ENCODE measurements around the gene SV2A.
"Not testable (repeated sequence)": the region's sequence is repeated elsewhere in the genome, so short reads cannot be mapped to it uniquely, and the experiment has no call there.

Gene SV2A

DNA sequence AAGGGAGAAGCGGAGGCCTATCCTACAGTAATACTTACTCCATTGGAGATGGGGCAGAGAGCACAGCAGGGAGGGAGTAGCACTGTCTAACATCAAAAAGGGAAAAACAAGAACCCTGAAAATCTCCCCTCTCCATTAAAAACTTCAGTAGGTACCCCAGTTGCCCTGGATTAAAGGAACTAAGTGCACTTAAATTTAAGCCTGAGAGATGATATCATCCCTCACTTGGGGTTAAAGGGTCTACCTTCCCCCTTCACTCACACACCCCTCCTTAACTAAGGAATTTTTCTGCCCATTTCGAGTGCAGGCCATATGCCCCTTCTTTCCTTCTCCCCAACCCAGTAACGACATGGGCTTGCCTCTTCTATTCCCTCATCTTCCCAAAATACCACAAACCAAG is 22.8 kb upstream of the SV2A start:
- H3K27me3 ChIP-seq (ENCODE audit: control insufficient read depth in 1 of 2, insufficient read depth in 2 of 2, low read length in 2 of 2), result no peaks in the 10 kb centered on the region
- H3K9ac ChIP-seq (ENCODE audit: low read length), result no peak overlapping the region
- H3K4me1 ChIP-seq (ENCODE audit: insufficient read depth, low read length), result peaks cover 35% of the 10 kb centered on the region
- no peaks in the 10 kb centered on the region for H3K9me3 ChIP-seq (ENCODE audit: low read length)
- H3K27ac ChIP-seq (ENCODE audit: low read depth, low read length), result peak overlapping the region; percentile 52
- no peak overlapping the region for H3K4me3 ChIP-seq (ENCODE audit: low read depth in 1 of 2, low read length in 2 of 2)
- peaks cover 20% of the 10 kb centered on the region for H3K36me3 ChIP-seq (ENCODE audit: insufficient read depth, low read length)

DNA sequence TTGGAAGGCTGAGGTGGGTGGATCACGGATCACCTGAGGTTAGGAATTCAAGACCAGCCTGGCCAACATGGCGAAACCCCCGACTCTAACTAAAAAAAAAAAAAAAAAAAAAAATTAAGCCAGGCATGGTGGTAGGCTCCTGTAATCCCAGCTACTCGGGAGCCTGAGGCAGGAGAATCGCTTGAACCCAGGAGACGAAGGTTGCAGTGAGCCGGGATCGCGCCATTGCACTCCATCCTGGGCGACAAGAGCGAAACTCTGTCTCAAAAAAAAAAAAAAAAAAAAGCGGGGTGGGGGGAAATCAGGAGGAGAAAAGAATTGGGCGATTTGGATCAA is 21.0 kb upstream of the SV2A start:
- H3K9ac ChIP-seq (ENCODE audit: low read length); H3K9me3 ChIP-seq (ENCODE audit: low read length); H3K27me3 ChIP-seq (ENCODE audit: control insufficient read depth in 1 of 2, insufficient read depth in 2 of 2, low read length in 2 of 2): not testable (repeated sequence)
- peak overlapping the region; percentile 65 for H3K27ac ChIP-seq (ENCODE audit: low read depth, low read length)
- H3K4me3 ChIP-seq (ENCODE audit: low read depth in 1 of 2, low read length in 2 of 2), result peak overlapping the region in 1 of 2 donors; percentile 48
- H3K36me3 ChIP-seq (ENCODE audit: insufficient read depth, low read length), result peaks cover 14% of the 10 kb centered on the region
- H3K4me1 ChIP-seq (ENCODE audit: insufficient read depth, low read length), result peaks cover 38% of the 10 kb centered on the region

DNA sequence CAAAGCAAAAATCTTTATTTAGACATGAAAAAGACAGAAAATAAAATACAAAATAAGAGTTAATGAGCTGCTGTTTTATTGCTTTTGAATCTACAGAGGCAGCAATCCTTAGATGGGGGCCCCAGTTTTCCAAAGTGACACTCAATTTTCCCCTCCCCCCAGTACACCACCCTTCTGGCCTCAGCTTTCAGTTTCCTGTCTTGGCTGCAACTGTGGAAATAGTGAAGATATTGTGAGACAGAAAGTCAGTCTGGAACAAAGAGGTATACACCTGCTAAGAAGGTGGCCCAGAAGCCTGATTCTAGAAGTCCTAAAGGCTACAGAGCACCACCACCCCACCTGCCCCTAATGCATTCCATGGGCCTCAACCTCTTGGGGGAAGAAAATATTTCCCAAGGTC is 20.1 kb upstream of the SV2A start:
- no peaks in the 10 kb centered on the region for H3K9me3 ChIP-seq (ENCODE audit: low read length)
- H3K27ac ChIP-seq (ENCODE audit: low read depth, low read length), result peak overlapping the region; percentile 61
- peaks cover 38% of the 10 kb centered on the region for H3K4me1 ChIP-seq (ENCODE audit: insufficient read depth, low read length)
- H3K27me3 ChIP-seq (ENCODE audit: control insufficient read depth in 1 of 2, insufficient read depth in 2 of 2, low read length in 2 of 2), result no peaks in the 10 kb centered on the region
- peaks cover 16% of the 10 kb centered on the region for H3K36me3 ChIP-seq (ENCODE audit: insufficient read depth, low read length)
- no peak overlapping the region for H3K9ac ChIP-seq (ENCODE audit: low read length)
- no peak overlapping the region for H3K4me3 ChIP-seq (ENCODE audit: low read depth in 1 of 2, low read length in 2 of 2)

DNA sequence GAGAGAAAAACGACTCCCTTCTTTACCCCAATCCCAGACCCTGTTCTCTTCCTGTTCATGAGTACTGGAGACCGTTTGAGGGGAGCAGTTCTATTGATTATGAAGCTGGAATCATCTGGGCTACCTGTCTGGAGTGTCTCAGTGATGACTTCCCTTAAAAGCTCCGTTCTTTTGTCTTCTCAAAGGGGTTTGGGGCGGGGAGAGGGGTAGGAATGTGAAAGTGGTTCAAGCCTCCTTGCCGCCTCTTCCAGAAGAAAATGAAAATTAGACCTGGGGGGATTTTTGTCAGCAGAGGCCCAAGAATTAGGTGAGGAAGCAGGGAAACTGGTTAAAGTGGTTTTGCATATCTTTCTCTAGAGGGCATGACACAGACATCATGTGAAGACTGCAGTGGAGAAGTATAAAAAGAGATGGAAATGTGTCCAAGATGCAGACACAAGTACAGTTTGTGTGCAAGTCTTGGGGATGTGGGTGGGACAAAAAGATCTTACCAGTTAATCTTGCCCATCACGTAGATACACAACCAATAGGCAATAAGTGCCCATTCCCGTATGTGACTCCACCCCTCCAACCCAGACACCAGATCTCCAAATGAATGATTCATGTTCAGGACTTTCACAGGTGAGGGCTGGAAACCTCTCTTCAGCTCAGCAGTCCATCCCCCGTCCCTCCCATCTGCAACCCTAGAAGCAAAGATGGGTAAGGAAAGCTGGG is 19.5 kb upstream of the SV2A start:
- peaks cover 38% of the 10 kb centered on the region for H3K4me1 ChIP-seq (ENCODE audit: insufficient read depth, low read length)
- peak overlapping the region; percentile 61 for H3K27ac ChIP-seq (ENCODE audit: low read depth, low read length)
- H3K36me3 ChIP-seq (ENCODE audit: insufficient read depth, low read length), result peaks cover 19% of the 10 kb centered on the region
- peak overlapping the region; percentile 72 to 91 for H3K4me3 ChIP-seq (ENCODE audit: low read depth in 1 of 2, low read length in 2 of 2)
- peak overlapping the region; percentile 75 for H3K9ac ChIP-seq (ENCODE audit: low read length)
- H3K9me3 ChIP-seq (ENCODE audit: low read length), result no peaks in the 10 kb centered on the region
- H3K27me3 ChIP-seq (ENCODE audit: control insufficient read depth in 1 of 2, insufficient read depth in 2 of 2, low read length in 2 of 2), result no peaks in the 10 kb centered on the region

DNA sequence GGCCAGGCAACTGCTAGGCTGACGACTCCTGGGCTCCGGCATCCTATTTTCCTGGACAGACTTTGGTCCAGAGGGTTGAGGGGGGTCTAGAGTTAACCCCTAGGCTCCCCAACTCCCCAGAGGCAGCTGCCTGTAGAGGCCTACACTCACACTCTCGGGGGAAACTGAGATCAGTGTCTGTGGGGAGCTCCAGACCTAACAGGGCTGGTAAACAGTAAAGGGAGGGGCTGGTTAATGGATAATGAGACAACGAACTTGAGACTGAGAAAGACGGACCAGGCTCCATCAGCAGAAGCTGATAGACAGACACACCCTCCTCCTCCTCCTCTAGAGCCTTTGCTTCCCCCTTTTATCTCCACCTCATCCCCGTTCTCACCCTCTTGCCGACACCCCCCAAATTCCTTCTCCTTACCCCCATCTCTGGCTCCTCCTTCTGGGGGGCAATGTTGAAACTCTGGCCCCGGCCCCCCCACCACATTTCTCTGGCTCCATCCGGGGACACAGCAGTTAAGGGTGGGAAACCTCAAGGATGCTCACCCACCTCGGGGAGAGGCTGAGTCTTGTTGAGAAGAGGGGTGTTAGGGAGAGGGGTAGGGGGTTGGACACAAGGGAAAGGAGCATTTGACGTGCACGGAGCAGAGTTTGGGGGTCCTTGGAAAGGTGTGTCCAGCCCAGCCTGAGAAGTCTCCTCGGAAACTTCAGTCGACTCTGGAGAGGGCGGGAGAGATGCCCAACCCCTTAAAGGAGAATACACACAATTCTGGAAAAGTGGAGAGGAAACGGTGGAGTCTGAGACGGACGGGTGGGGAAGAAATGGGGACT is 18.7 kb upstream of the SV2A start, which contains the start of gene MTMR11:
MTMR11 (minus strand) TSS at position 710 of the 822 bp plus-strand sequence; CDS start at position 478, 232 bp downstream.
- Histone ChIP-seq H3K4me3 (ENCODE audit: low read depth in 1 of 2, low read length in 2 of 2) (peak within 1 kb of the TSS; percentile 72 to 91), H3K27me3 (ENCODE audit: control insufficient read depth in 1 of 2, insufficient read depth in 2 of 2, low read length in 2 of 2) (no peaks in the 10 kb centered on the region), H3K9ac (ENCODE audit: low read length) (peak within 1 kb of the TSS; percentile 75), H3K36me3 (ENCODE audit: insufficient read depth, low read length) (peaks cover 26% of the 10 kb centered on the region), H3K4me1 (ENCODE audit: insufficient read depth, low read length) (peaks cover 38% of the 10 kb centered on the region), H3K27ac (ENCODE audit: low read depth, low read length) (peak within 1 kb of the TSS; percentile 61), H3K9me3 (ENCODE audit: low read length) (no peaks in the 10 kb centered on the region)

DNA sequence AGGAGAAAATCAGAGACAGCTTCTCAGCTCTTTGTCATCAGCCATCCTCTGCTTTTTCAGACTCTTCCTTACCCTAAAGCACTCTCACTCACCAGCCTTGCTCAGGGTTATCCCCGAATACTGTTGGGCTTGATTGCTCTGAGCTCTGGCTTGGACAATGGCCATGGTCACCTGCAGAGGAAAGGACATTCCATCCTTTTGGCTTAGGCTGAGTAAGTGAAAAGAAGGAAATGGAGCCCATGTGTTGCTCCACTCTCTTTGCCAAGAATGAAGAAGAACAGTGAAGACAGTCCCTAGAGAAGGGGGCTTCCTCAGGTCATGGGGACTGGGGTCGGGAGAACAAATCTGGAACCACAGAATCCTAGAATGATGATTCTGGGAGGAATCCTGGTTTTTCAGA is 16.7 kb upstream of the SV2A start:
- Histone ChIP-seq H3K36me3 (ENCODE audit: insufficient read depth, low read length) (peaks cover 46% of the 10 kb centered on the region), H3K9me3 (ENCODE audit: low read length) (no peaks in the 10 kb centered on the region), H3K4me1 (ENCODE audit: insufficient read depth, low read length) (peaks cover 33% of the 10 kb centered on the region), H3K9ac (ENCODE audit: low read length) (no peak overlapping the region), H3K4me3 (ENCODE audit: low read depth in 1 of 2, low read length in 2 of 2) (no peak overlapping the region), H3K27me3 (ENCODE audit: control insufficient read depth in 1 of 2, insufficient read depth in 2 of 2, low read length in 2 of 2) (no peaks in the 10 kb centered on the region), H3K27ac (ENCODE audit: low read depth, low read length) (no peak overlapping the region)

DNA sequence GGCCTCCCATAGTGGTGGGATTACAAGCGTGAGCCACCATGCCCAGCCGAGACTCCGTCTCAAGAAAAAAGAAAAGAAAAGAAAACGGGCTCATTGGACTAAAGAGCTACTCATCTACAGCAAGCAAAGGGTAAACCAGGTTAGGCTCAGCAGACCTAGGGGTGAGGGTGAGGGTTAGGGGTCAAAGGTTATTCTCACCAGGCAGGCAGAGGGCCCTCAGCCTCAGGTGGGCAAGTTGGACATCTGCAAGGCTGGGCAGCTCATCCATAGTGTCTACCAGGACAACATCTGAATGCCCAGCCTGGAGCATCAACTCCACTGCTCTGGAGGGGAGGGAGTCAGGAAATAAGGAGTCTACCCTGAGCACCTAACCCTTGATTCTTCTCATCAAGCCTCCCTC is 15.6 kb upstream of the SV2A start:
- no peaks in the 10 kb centered on the region for H3K27me3 ChIP-seq (ENCODE audit: control insufficient read depth in 1 of 2, insufficient read depth in 2 of 2, low read length in 2 of 2)
- H3K36me3 ChIP-seq (ENCODE audit: insufficient read depth, low read length), result peaks cover 51% of the 10 kb centered on the region
- no peak overlapping the region for H3K9ac ChIP-seq (ENCODE audit: low read length)
- H3K4me3 ChIP-seq (ENCODE audit: low read depth in 1 of 2, low read length in 2 of 2), result no peak overlapping the region
- peaks cover 31% of the 10 kb centered on the region for H3K4me1 ChIP-seq (ENCODE audit: insufficient read depth, low read length)
- no peaks in the 10 kb centered on the region for H3K9me3 ChIP-seq (ENCODE audit: low read length)
- H3K27ac ChIP-seq (ENCODE audit: low read depth, low read length), result no peak overlapping the region

DNA sequence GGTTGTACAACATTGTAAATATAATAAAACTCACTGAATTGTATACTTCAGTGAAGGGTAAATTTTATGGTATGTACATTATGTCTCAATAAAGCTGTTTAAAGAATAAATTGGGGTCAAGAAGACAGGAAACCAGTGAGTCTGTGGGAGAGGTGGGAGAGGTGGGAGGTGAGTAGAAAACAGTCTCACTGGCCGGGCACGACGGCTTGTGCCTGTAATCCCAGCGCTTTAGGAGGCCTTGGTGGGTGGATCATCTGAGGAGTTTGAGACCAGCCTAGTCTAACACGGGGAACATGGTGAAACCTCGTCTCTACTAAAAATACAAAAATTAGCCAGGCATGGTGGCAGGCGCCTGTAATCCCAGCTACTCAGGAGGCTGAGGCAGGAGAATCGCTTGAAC is 14.8 kb upstream of the SV2A start:
- Histone ChIP-seq H3K27me3 (ENCODE audit: control insufficient read depth in 1 of 2, insufficient read depth in 2 of 2, low read length in 2 of 2) (no peaks in the 10 kb centered on the region), H3K27ac (ENCODE audit: low read depth, low read length) (no peak overlapping the region), H3K9ac (ENCODE audit: low read length) (no peak overlapping the region), H3K36me3 (ENCODE audit: insufficient read depth, low read length) (peaks cover 51% of the 10 kb centered on the region), H3K9me3 (ENCODE audit: low read length) (no peaks in the 10 kb centered on the region), H3K4me1 (ENCODE audit: insufficient read depth, low read length) (peaks cover 24% of the 10 kb centered on the region), H3K4me3 (ENCODE audit: low read depth in 1 of 2, low read length in 2 of 2) (no peak overlapping the region)

DNA sequence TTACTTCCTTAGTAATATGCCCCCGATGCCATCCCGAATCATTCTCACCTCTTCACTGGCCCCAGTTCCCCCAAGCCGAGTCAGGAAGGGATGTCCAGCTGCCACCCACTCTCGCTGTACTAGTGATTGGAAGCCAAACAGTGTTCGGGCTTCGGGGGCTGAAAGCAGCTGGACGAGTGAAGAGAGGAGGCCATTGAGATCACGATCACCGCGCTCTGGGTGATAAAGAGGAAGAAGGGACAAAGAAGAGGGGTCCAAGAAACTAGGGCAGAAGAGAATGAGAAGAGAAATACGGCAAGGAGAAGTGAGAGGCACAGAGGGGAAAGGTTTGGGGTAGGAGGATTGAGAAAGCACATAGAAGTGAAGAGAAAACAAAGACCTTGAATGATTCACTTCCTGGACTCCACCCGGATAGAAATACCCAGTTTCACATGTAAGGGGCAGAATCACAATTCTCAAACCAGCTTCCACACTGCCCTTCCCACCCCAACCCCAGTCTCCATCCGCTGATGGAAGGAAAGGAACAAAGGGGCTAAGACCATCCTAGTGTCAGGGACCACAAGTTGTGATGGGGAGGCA is 13.7 kb upstream of the SV2A start:
- Histone ChIP-seq H3K4me3 (ENCODE audit: low read depth in 1 of 2, low read length in 2 of 2) (no peak overlapping the region), H3K27ac (ENCODE audit: low read depth, low read length) (no peak overlapping the region), H3K36me3 (ENCODE audit: insufficient read depth, low read length) (peaks cover 52% of the 10 kb centered on the region), H3K9ac (ENCODE audit: low read length) (no peak overlapping the region), H3K27me3 (ENCODE audit: control insufficient read depth in 1 of 2, insufficient read depth in 2 of 2, low read length in 2 of 2) (no peaks in the 10 kb centered on the region), H3K9me3 (ENCODE audit: low read length) (no peaks in the 10 kb centered on the region), H3K4me1 (ENCODE audit: insufficient read depth, low read length) (peaks cover 26% of the 10 kb centered on the region)

DNA sequence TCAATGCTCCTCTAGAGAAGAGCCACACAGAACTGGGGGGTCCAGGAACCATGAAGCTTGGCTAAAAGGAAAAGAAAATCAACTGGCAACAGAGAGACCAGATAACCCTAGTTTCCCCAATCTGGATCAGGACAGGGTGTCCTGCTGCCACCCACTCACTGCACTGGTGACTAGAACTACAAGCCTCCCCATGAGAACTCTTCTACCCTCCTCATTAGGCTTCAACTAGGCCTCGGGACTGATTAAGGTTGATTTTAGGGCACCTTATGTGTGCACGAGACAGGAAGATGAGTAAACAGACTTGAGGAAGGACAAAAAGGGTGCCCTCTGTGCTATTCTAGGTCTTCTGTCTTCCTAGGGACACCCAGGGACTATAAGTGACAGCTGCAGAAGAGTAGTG is 12.2 kb upstream of the SV2A start:
- H3K36me3 ChIP-seq (ENCODE audit: insufficient read depth, low read length), result peaks cover 66% of the 10 kb centered on the region
- peaks cover 28% of the 10 kb centered on the region for H3K4me1 ChIP-seq (ENCODE audit: insufficient read depth, low read length)
- H3K9ac ChIP-seq (ENCODE audit: low read length), result no peak overlapping the region
- H3K27ac ChIP-seq (ENCODE audit: low read depth, low read length), result no peak overlapping the region
- H3K27me3 ChIP-seq (ENCODE audit: control insufficient read depth in 1 of 2, insufficient read depth in 2 of 2, low read length in 2 of 2), result no peaks in the 10 kb centered on the region
- H3K9me3 ChIP-seq (ENCODE audit: low read length), result no peaks in the 10 kb centered on the region
- no peak overlapping the region for H3K4me3 ChIP-seq (ENCODE audit: low read depth in 1 of 2, low read length in 2 of 2)

DNA sequence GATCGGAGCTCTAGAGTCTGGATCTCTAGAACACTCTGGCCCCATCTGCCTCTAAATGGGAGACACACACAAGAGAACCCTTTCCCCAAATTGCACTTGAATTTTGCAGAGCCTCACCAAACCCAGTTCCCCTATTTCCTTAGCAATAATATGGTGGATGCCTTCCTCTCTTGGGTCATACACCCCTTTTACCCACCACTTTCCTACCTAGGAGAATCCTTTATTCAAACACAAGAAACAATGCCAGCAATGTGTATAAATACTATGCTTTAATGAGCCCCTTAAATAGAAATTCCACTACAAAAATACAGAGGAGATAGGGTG is 10.7 kb upstream of the SV2A start:
- H3K4me3 ChIP-seq (ENCODE audit: low read depth in 1 of 2, low read length in 2 of 2), result peak overlapping the region; percentile 87 to 97
- H3K27me3 ChIP-seq (ENCODE audit: control insufficient read depth in 1 of 2, insufficient read depth in 2 of 2, low read length in 2 of 2), result no peaks in the 10 kb centered on the region
- H3K9me3 ChIP-seq (ENCODE audit: low read length), result no peaks in the 10 kb centered on the region
- peaks cover 68% of the 10 kb centered on the region for H3K36me3 ChIP-seq (ENCODE audit: insufficient read depth, low read length)
- H3K27ac ChIP-seq (ENCODE audit: low read depth, low read length), result peak overlapping the region; percentile 87
- H3K9ac ChIP-seq (ENCODE audit: low read length), result peak overlapping the region; percentile 76
- peaks cover 32% of the 10 kb centered on the region for H3K4me1 ChIP-seq (ENCODE audit: insufficient read depth, low read length)

Data from muscle layer of colon (tissue), 2 donors.